Fibroblast of lung (primary cell): ENCODE measurements around the gene PRSS50. TPM values are rescaled to one million over a fixed set of nuclear protein-coding genes. Genes with fewer than 3 reads are reported as not detected.

Experiments
- DNase-seq, 2 donors: peaks; one replicate each; pipeline versions ENCODE4 v3.0.0 to v3.0.0-alpha.2; 2010; ENCODE audit warnings: low read depth in 2 of 2
- H2AFZ ChIP-seq: 2 replicates; pipeline ENCODE4 v1.5.1; 2012; ENCODE audit warnings: low read length, control low read depth, inconsistent platforms
- H3K27ac ChIP-seq: 2 replicates; pipeline ENCODE4 v1.5.1; 2011; ENCODE audit warnings: low read length, control low read depth; ENCODE audit not compliant: insufficient read depth
- H3K27me3 ChIP-seq: 2 replicates; pipeline ENCODE4 v1.5.1; 2011; ENCODE audit warnings: mild to moderate bottlenecking, low read length; ENCODE audit not compliant: control insufficient read depth, insufficient read depth
- H3K36me3 ChIP-seq: 2 replicates; pipeline ENCODE4 v1.5.1; 2011; ENCODE audit warnings: low read length; ENCODE audit not compliant: control insufficient read depth, insufficient read depth
- H3K4me1 ChIP-seq: 2 replicates; pipeline ENCODE4 v1.5.1; 2011; ENCODE audit warnings: low read length; ENCODE audit not compliant: control insufficient read depth, insufficient read depth; ENCODE audit errors: extremely low read depth
- H3K4me2 ChIP-seq: 2 replicates; pipeline ENCODE4 v1.5.1; 2011; ENCODE audit warnings: low read length, control low read depth; ENCODE audit not compliant: insufficient read depth; ENCODE audit errors: extremely low read depth
- H3K4me3 ChIP-seq, 4 experiments: fragments of 200-600 bp in 1 of 4; sonication (generic) in 1 of 4; replicated peaks in 1 of 4; 2 replicates each; pipeline ENCODE4 v1.5.1; 2011 to 2016; ENCODE audit warnings: low read length in 4 of 4, low read depth in 3 of 4, mild to moderate bottlenecking in 3 of 4, control low read depth in 2 of 4, inconsistent platforms in 1 of 4, mixed read lengths in 1 of 4; ENCODE audit not compliant: insufficient read depth in 1 of 4; ENCODE audit errors: control extremely low read depth in 1 of 4
- H3K79me2 ChIP-seq: 2 replicates; pipeline ENCODE4 v1.5.1; 2012; ENCODE audit warnings: mild to moderate bottlenecking, low read length, inconsistent platforms; ENCODE audit not compliant: control insufficient read depth, insufficient read depth
- H3K9ac ChIP-seq: 2 replicates; pipeline ENCODE4 v1.5.1; 2011; ENCODE audit warnings: mild to moderate bottlenecking, low read length, control low read depth; ENCODE audit not compliant: insufficient read depth
- H3K9me3 ChIP-seq: 2 replicates; pipeline ENCODE4 v1.5.1; 2012; ENCODE audit warnings: low read depth, low read length; ENCODE audit not compliant: control insufficient read depth, insufficient read depth
- H4K20me1 ChIP-seq: 2 replicates; pipeline ENCODE4 v1.5.1; 2011; ENCODE audit warnings: low read length; ENCODE audit not compliant: control insufficient read depth, insufficient read depth; ENCODE audit errors: extremely low read depth
- EZH2 ChIP-seq: IDR thresholded peaks from 2 replicates; pipeline ENCODE4 v1.5.1; 2012; ENCODE audit warnings: low read length, control low read depth, mild to moderate bottlenecking; ENCODE audit errors: missing control alignments
- polyA plus RNA-seq, 2 donors: library from polyadenylated mRNA; depleted of rRNA in 1 of 2; stranded (reverse) in 1 of 2; unstranded in 1 of 2; fragments of >200 nt; gene quantifications; 2 replicates each; pipeline ENCODE4 v1.2.1, GENCODE V29; 2011 to 2012; ENCODE audit warnings: missing spikeins in 1 of 2
- total RNA-seq: library from RNA; depleted of rRNA; stranded (reverse); fragments of >200 nt; gene quantifications from 2 replicates; pipeline ENCODE4 v1.2.1, GENCODE V29; 2014
- TF ChIP-seq, protein P1 (sequence below), 2 donors: IDR thresholded peaks in 1 of 2; conservative IDR thresholded peaks in 1 of 2; 1 replicate in 1 of 2; 2 replicates in 1 of 2; pipeline ENCODE4 v1.5.1; 2011 to 2012; ENCODE audit warnings: low read length in 2 of 2, control low read depth in 1 of 2, inconsistent platforms in 1 of 2, low read depth in 1 of 2, mild to moderate bottlenecking in 1 of 2

Gene PRSS50
- total and polyA plus RNA-seq, 2 donors (not counting 1 experiment from before 2014, with no cell fraction given): not detected

DNA sequence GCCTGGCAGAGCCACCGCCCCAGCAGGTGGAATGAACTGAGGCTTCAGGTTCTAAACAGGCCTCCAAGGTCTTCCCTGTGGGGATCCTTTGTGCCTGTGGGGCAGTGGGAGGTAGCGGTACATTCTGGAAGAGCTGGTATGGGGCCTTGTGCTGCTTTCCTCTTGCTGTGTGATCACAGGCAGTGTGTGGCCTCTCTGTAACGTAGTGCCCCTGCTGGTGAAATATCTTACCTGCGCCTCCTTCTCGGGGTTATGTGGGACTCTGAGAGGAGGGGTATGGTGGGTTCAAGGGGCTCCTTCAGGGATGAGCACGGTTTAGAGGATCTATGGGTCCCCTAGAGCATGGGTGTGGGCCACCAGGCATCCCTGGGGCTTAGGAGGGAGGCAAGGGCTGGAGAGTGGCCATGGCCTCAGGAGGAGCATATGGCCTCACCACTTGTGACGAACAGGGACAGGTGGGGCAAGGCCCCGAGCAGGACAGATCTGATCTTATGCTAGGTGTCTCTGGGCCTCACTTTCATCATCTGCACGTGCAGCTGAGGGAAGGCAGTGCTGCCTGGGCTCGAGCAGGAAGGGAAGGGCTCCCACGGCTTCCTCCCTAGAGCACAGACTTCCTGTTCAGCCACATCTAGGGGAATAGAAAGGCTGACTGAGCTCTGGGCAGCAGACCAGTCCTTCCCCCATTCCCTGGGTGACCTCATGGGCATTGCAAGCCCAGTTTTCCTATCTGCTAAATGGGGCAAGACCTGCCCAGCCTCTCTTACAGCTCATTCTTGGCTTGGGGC is 22.3 kb downstream of the PRSS50 start:
- Histone ChIP-seq H3K36me3 (no peaks in the 10 kb centered on the region), H3K27ac (no peak overlapping the region), H4K20me1 (peaks cover 1% of the 10 kb centered on the region), H3K9me3 (no peaks in the 10 kb centered on the region), H3K4me2 (no peak overlapping the region), H3K9ac (no peak overlapping the region), H2AFZ (no peak overlapping the region), H3K79me2 (no peaks in the 10 kb centered on the region), H3K27me3 (peaks cover 11% of the 10 kb centered on the region), H3K4me3 (no peak overlapping the region), H3K4me1 (peaks cover 5% of the 10 kb centered on the region)
- DNase-seq: no peak
- TF ChIP-seq, protein P1, sequence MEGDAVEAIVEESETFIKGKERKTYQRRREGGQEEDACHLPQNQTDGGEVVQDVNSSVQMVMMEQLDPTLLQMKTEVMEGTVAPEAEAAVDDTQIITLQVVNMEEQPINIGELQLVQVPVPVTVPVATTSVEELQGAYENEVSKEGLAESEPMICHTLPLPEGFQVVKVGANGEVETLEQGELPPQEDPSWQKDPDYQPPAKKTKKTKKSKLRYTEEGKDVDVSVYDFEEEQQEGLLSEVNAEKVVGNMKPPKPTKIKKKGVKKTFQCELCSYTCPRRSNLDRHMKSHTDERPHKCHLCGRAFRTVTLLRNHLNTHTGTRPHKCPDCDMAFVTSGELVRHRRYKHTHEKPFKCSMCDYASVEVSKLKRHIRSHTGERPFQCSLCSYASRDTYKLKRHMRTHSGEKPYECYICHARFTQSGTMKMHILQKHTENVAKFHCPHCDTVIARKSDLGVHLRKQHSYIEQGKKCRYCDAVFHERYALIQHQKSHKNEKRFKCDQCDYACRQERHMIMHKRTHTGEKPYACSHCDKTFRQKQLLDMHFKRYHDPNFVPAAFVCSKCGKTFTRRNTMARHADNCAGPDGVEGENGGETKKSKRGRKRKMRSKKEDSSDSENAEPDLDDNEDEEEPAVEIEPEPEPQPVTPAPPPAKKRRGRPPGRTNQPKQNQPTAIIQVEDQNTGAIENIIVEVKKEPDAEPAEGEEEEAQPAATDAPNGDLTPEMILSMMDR (conservative IDR thresholded peaks at IDR 0.05 in 1 of 2, IDR thresholded peaks at IDR 0.05 in 1 of 2; ENCODE audit: low read depth in 1 of 2, low read length in 2 of 2): peak in 1 of 2 donors; percentile 29
- TF ChIP-seq EZH2: no peak

DNA sequence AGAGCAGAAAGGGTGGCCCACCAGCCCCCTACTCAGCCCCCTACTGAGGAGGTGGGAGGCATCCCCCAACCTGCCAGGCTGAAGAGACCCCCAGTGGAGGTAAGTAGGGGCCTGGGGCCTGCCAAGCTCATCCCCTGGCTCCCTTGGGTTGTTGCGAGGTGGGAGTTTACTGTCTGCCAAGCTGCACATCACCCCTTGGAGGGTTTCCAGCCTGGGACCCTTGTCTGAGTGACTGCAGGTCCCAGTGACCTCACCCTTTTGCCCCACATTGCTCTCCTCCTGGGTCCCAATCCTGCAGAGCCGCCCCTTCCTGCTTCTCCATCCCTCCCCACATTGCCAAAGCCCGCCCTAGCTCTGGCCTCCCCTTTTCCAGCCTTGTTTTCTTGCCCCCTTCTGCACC is 23.1 kb downstream of the PRSS50 start:
- Histone ChIP-seq H3K4me3 (no peak overlapping the region), H3K9me3 (no peaks in the 10 kb centered on the region), H3K27me3 (peaks cover 6% of the 10 kb centered on the region), H4K20me1 (no peaks in the 10 kb centered on the region), H3K9ac (no peak overlapping the region), H3K4me2 (no peak overlapping the region), H3K36me3 (no peaks in the 10 kb centered on the region), H3K79me2 (no peaks in the 10 kb centered on the region), H3K27ac (no peak overlapping the region), H2AFZ (no peak overlapping the region), H3K4me1 (peaks cover 5% of the 10 kb centered on the region)
- DNase-seq: no peak
- TF ChIP-seq, protein P1 (conservative IDR thresholded peaks at IDR 0.05 in 1 of 2, IDR thresholded peaks at IDR 0.05 in 1 of 2; ENCODE audit: low read depth in 1 of 2, low read length in 2 of 2): no peak
- no peak for TF ChIP-seq EZH2

DNA sequence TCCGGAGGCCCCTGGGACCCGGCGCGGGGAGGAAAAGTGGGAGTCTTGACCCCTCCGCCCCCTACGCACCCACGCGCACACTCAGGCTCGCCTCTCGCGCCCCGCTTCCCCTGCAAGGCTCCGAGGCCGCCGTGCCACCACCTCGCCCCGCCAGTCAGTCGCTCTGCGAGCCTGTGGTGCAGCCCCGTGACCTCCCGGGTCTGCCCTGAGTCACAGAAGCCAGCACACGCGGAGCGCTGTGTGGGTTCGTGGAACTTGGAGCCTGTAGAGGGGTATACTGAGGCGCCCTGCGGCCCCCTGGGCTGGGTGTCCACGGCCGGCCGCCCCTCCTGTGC is 23.8 kb downstream of the PRSS50 start:
- H3K9me3 ChIP-seq: no peaks in the 10 kb centered on the region
- H2AFZ ChIP-seq: no peak overlapping the region
- H3K27me3 ChIP-seq: peaks cover 6% of the 10 kb centered on the region
- peaks cover 5% of the 10 kb centered on the region for H3K4me1 ChIP-seq
- TF ChIP-seq, protein P1 (conservative IDR thresholded peaks at IDR 0.05 in 1 of 2, IDR thresholded peaks at IDR 0.05 in 1 of 2; ENCODE audit: low read depth in 1 of 2, low read length in 2 of 2): no peak
- TF ChIP-seq EZH2: no peak
- H4K20me1 ChIP-seq: no peaks in the 10 kb centered on the region
- H3K9ac ChIP-seq: no peak overlapping the region
- no peak overlapping the region for H3K4me2 ChIP-seq
- no peaks in the 10 kb centered on the region for H3K36me3 ChIP-seq
- no peaks in the 10 kb centered on the region for H3K79me2 ChIP-seq
- peak in 1 of 2 donors; percentile 11 for DNase-seq
- peak overlapping the region in 1 of 4 experiments; percentile 34 for H3K4me3 ChIP-seq
- H3K27ac ChIP-seq: no peak overlapping the region
